Body of pancreas (tissue), 4 donors: ENCODE measurements around the gene CCDC92B. TPM values are rescaled to one million over a fixed set of nuclear protein-coding genes. Genes with fewer than 3 reads are reported as not detected.
"Not testable (repeated sequence)": the region's sequence is repeated elsewhere in the genome, so short reads cannot be mapped to it uniquely, and the experiment has no call there.

Source experiments
- ATAC-seq: fragments of 150-250 bp; one replicate; pipeline ENCODE4 v1.9.1; 2016
- DNase-seq, 4 donors: peaks; one replicate each; pipeline ENCODE4 v3.0.0-alpha.2; 2019
- H3K27ac ChIP-seq, 4 donors: fragments of 200-600 bp; sonication (generic); 1 replicate in 3 of 4; 2 replicates in 1 of 4; pipeline versions ENCODE4 v1.5.1 to v1.6.1; 2016 to 2019; ENCODE audit warnings: mild to moderate bottlenecking in 1 of 4, mixed read lengths in 1 of 4, moderate library complexity in 1 of 4
- H3K27me3 ChIP-seq, 2 donors: fragments of 200-600 bp; sonication (generic); one replicate each; pipeline ENCODE4 v1.6.0; 2016; ENCODE audit warnings: mild to moderate bottlenecking in 1 of 2
- H3K36me3 ChIP-seq, 2 donors: fragments of 200-600 bp; sonication (generic); replicated peaks in 1 of 2; 2 replicates each; pipeline ENCODE4 v1.5.1; 2016; ENCODE audit warnings: low read depth in 2 of 2; ENCODE audit not compliant: insufficient read depth in 1 of 2
- H3K4me1 ChIP-seq: fragments of 200-600 bp; sonication (generic); one replicate; pipeline ENCODE4 v1.6.0; 2016
- H3K4me3 ChIP-seq, 2 donors: fragments of 200-600 bp; sonication (generic); 1 replicate in 1 of 2; 2 replicates in 1 of 2; pipeline ENCODE4 v1.5.1; 2016 to 2019
- H3K9me3 ChIP-seq, 3 donors: fragments of 200-600 bp; sonication (generic); 1 replicate in 2 of 3; 2 replicates in 1 of 3; pipeline ENCODE4 v1.5.1; 2016
- CTCF ChIP-seq, 7 experiments: fragments of 450-650 bp in 4 of 7; fragments of 200-600 bp in 3 of 7; sonication (generic) in 3 of 7; IDR thresholded peaks; one replicate each; pipeline ENCODE4 v1.5.1; 2016 to 2019; ENCODE audit warnings: antibody characterized with exemption in 7 of 7
- POLR2A ChIP-seq, 3 donors: fragments of 450-650 bp; IDR thresholded peaks; one replicate each; pipeline ENCODE4 v1.6.1; 2016; ENCODE audit warnings: antibody characterized with exemption in 3 of 3, mild to moderate bottlenecking in 2 of 3
- WGBS, 2 donors: methylation state at CpG; one replicate each; pipeline ENCODE4 v1.1.5; 2017; 5-methylcytosine and 5-hydroxymethylcytosine counted together
- intact Hi-C: fragments of 100-400 bp; cut with DNase I; formaldehyde crosslinking; loops from one replicate; pipeline ENCODE4 v1.15.1; 2023
- total RNA-seq, 2 donors: library from RNA; depleted of rRNA; stranded (reverse); fragments of >200 nt; gene quantifications; one replicate each; pipeline ENCODE4 v1.1.0, GENCODE V29; 2016

The CCDC92B gene
- total RNA-seq, 2 donors from 2014 or later = 0.26 TPM; not detected in 1

GRCh38 chr17:2789700-2790099, 40.2 kb upstream of the CCDC92B start:
- 52 to 61% methylated on average over 3 of the region's 3 CpGs for WGBS, 2 donors
- DNase-seq (no peak), ATAC-seq (no peak)
- H3K27me3 ChIP-seq = no peaks in the 10 kb centered on the region
- intact Hi-C loops = no loop called here
- no peaks in the 10 kb centered on the region for H3K9me3 ChIP-seq
- no peaks in the 10 kb centered on the region for H3K36me3 ChIP-seq
- no peak for TF ChIP-seq POLR2A (IDR thresholded peaks at IDR 0.05)
- TF ChIP-seq CTCF (IDR thresholded peaks at IDR 0.05) = no peak
- no peak overlapping the region for H3K27ac ChIP-seq
- no peaks in the 10 kb centered on the region for H3K4me1 ChIP-seq
- no peak overlapping the region for H3K4me3 ChIP-seq

- H3K27ac ChIP-seq = peak overlapping the region in 1 of 4 donors; percentile 25
- DNase-seq (peak; percentile 83 to 93 (median 90)), ATAC-seq (peak; percentile 93)
- no peak overlapping the region for H3K4me3 ChIP-seq
- no peaks in the 10 kb centered on the region for H3K27me3 ChIP-seq
- no peaks in the 10 kb centered on the region for H3K9me3 ChIP-seq
- 22% methylated on average over 10 to 21 of the region's 21 CpGs for WGBS, 2 donors
- intact Hi-C loops = no loop called here
- TF ChIP-seq POLR2A (IDR thresholded peaks at IDR 0.05) = no peak
- peak; percentile 76 to 92 (median 82) for TF ChIP-seq CTCF (IDR thresholded peaks at IDR 0.05)
- no peaks in the 10 kb centered on the region for H3K36me3 ChIP-seq
- H3K4me1 ChIP-seq = no peaks in the 10 kb centered on the region
Measured at GRCh38 chr17:2786176-2786881, 36.9 kb upstream of the CCDC92B start.

GRCh38 chr17:2785376-2785775, 35.9 kb upstream of the CCDC92B start:
- H3K36me3 ChIP-seq, intact Hi-C loops, ATAC-seq, H3K27me3 ChIP-seq, H3K27ac ChIP-seq, DNase-seq, H3K4me1 ChIP-seq, H3K4me3 ChIP-seq, H3K9me3 ChIP-seq: not testable (repeated sequence)
- 68 to 71% methylated on average over 12 of the region's 12 CpGs for WGBS, 2 donors

GRCh38 chr17:2784864-2785263, 35.4 kb upstream of the CCDC92B start:
- no peaks in the 10 kb centered on the region for H3K4me1 ChIP-seq
- H3K36me3 ChIP-seq = no peaks in the 10 kb centered on the region
- TF ChIP-seq CTCF (IDR thresholded peaks at IDR 0.05) = no peak
- no peak for TF ChIP-seq POLR2A (IDR thresholded peaks at IDR 0.05)
- 88 to 100% methylated on average over 3 to 6 of the region's 8 CpGs for WGBS, 2 donors
- intact Hi-C loops = no loop called here
- no peaks in the 10 kb centered on the region for H3K27me3 ChIP-seq
- DNase-seq = no peak
- no peak overlapping the region for H3K4me3 ChIP-seq
- H3K9me3 ChIP-seq = no peaks in the 10 kb centered on the region
- no peak overlapping the region for H3K27ac ChIP-seq
- no peak for ATAC-seq

- Histone ChIP-seq H3K4me1 (no peaks in the 10 kb centered on the region), H3K27ac (no peak overlapping the region), H3K36me3 (no peaks in the 10 kb centered on the region), H3K9me3 (no peaks in the 10 kb centered on the region), H3K27me3 (no peaks in the 10 kb centered on the region), H3K4me3 (no peak overlapping the region)
- DNase-seq (no peak), ATAC-seq (no peak)
- WGBS, 2 donors = 89 to 100% methylated on average over 2 to 4 of the region's 4 CpGs
- intact Hi-C loops = no loop called here
- TF ChIP-seq CTCF (IDR thresholded peaks at IDR 0.05) (no peak), POLR2A (IDR thresholded peaks at IDR 0.05) (no peak)
Measured at GRCh38 chr17:2783310-2784030, 34.0 kb upstream of the CCDC92B start.
